ENCODE results near the gene QPCTL.
"Not testable (repeated sequence)": the region's sequence is repeated elsewhere in the genome, so short reads cannot be mapped to it uniquely, and the experiment has no call there.

QPCTL gene

GRCh38 chr19:45677351-45678230 lies 14.9 kb upstream of the QPCTL start:
- DNase-seq = peak; percentile 68 to 69

GRCh38 chr19:45681391-45682015 lies 11.0 kb upstream of the QPCTL start:
- peak; percentile 60 to 73 for DNase-seq

- DNase-seq = no peak
Measured at GRCh38 chr19:45682117-45682516, 10.3 kb upstream of the QPCTL start.

- DNase-seq = no peak
Measured at GRCh38 chr19:45682908-45683307, 9.6 kb upstream of the QPCTL start.

GRCh38 chr19:45685045-45685444 lies 7.4 kb upstream of the QPCTL start:
- DNase-seq = not testable (repeated sequence)

- no peak for DNase-seq
Measured at GRCh38 chr19:45687599-45687998, 4.9 kb upstream of the QPCTL start.

GRCh38 chr19:45691516-45692186 lies 815 bp upstream of the QPCTL start, which contains the start of gene SNRPD2:
Gene SNRPD2 (minus strand): TSS chr19:45691953. CDS start chr19:45691888, 65 bp downstream.
- DNase-seq = peak; percentile 81 to 85

- peak; percentile 44 to 56 for DNase-seq
Measured at GRCh38 chr19:45693106-45693788, 781 bp downstream of the QPCTL start.

- DNase-seq = no peak
Measured at GRCh38 chr19:45701676-45702075, 9.2 kb downstream of the QPCTL start.

- no peak for DNase-seq
Measured at GRCh38 chr19:45705115-45705514, 12.6 kb downstream of the QPCTL start.

GRCh38 chr19:45705710-45706415 lies 13.4 kb downstream of the QPCTL start:
- no peak for DNase-seq

GRCh38 chr19:45710356-45711130 lies 18.1 kb downstream of the QPCTL start:
- DNase-seq = no peak

- no peak for DNase-seq
Measured at GRCh38 chr19:45711851-45712698, 19.6 kb downstream of the QPCTL start.

GRCh38 chr19:45712699-45713067 lies 20.2 kb downstream of the QPCTL start:
- no peak for DNase-seq

GRCh38 chr19:45713141-45713540 lies 20.7 kb downstream of the QPCTL start:
- no peak for DNase-seq

GRCh38 chr19:45715139-45715538 lies 22.7 kb downstream of the QPCTL start:
- no peak for DNase-seq

- DNase-seq = peak; percentile 39 to 57
Measured at GRCh38 chr19:45716359-45717130, 24.1 kb downstream of the QPCTL start.

- DNase-seq = peak; percentile 100
Measured at GRCh38 chr19:45717131-45717982, 24.9 kb downstream of the QPCTL start.

All from Kasumi-1 (cell line).